IMR-90 (cell line): ENCODE results near the gene KCNQ5. TPM values are rescaled to one million over a fixed set of nuclear protein-coding genes. Genes with fewer than 3 reads are reported as not detected.
A peak's percentile ranks its signal among the peaks of the same experiment; 100 is the strongest.

Experiments
- ATAC-seq: fragments of 200-7000 bp; cut with Tn5 transposase; 2 replicates; pipeline ENCODE4 v1.9.1; 2020; ENCODE audit warnings: low read depth, mild to moderate bottlenecking, moderate library complexity
- BruUV-seq: library from RNA; stranded (reverse); fragments of 400-500 nt; replicated peaks from 2 replicates; lab custom pipeline; 2021; lab: Mats Ljungman, UMichigan
- CTCF ChIA-PET: fragments of 300-600 bp; formaldehyde crosslinking; extraction: SDS; loops from one replicate; lab custom pipeline; 2021; ENCODE audit warnings: antibody characterized with exemption; lab: Yijun Ruan, JAX
- POLR2A ChIA-PET: fragments of 300-600 bp; sonication (Branson Sonifier 250); formaldehyde crosslinking; loops from one replicate; lab custom pipeline; 2022; ENCODE audit warnings: antibody characterized with exemption; ENCODE audit not compliant: unreplicated experiment; lab: Charles Lee
- DNase-seq: peaks from one replicate; pipeline ENCODE4 v3.0.0; 2013
- H2AFZ ChIP-seq: replicated peaks from 2 replicates; pipeline ENCODE3; 2013; ENCODE audit warnings: low read length, mild to moderate bottlenecking; ENCODE audit not compliant: poor library complexity
- H2AK5ac ChIP-seq: 2 replicates; pipeline ENCODE4 v1.6.1; 2013; ENCODE audit warnings: low read depth, low read length, inconsistent platforms
- H2AK9ac ChIP-seq: replicated peaks from 2 replicates; pipeline ENCODE3; 2013; ENCODE audit warnings: mild to moderate bottlenecking, low read depth, low read length, moderate library complexity; ENCODE audit not compliant: poor library complexity
- H2BK120ac ChIP-seq: 2 replicates; pipeline ENCODE4 v1.6.1; 2013; ENCODE audit warnings: low read depth, low read length, inconsistent platforms
- H2BK15ac ChIP-seq: 3 replicates; pipeline ENCODE4 v1.6.1; 2013; ENCODE audit warnings: low read depth, low read length, inconsistent platforms
- H2BK20ac ChIP-seq: 2 replicates; pipeline ENCODE4 v1.6.1; 2013; ENCODE audit warnings: low read depth, mild to moderate bottlenecking, inconsistent platforms, low read length, moderate library complexity
- H2BK5ac ChIP-seq: 2 replicates; pipeline ENCODE4 v1.6.1; 2013; ENCODE audit warnings: mild to moderate bottlenecking, low read depth, low read length, inconsistent platforms; ENCODE audit not compliant: poor library complexity, severe bottlenecking
- H3K14ac ChIP-seq: replicated peaks from 2 replicates; pipeline ENCODE4 v1.6.1; 2013; ENCODE audit warnings: low read depth, low read length, inconsistent platforms
- H3K18ac ChIP-seq: 2 replicates; pipeline ENCODE4 v1.6.1; 2013; ENCODE audit warnings: low read depth, low read length, control low read depth
- H3K23ac ChIP-seq: 2 replicates; pipeline ENCODE4 v1.6.1; 2013; ENCODE audit warnings: low read depth, low read length, inconsistent platforms
- H3K27ac ChIP-seq: 2 replicates; pipeline ENCODE4 v1.5.1; 2013; ENCODE audit warnings: mild to moderate bottlenecking, control low read depth, low read length; ENCODE audit not compliant: insufficient read depth
- H3K27me3 ChIP-seq: 2 replicates; pipeline ENCODE4 v1.6.1; 2013; ENCODE audit warnings: low read length; ENCODE audit not compliant: control insufficient read depth, insufficient read depth
- H3K36me3 ChIP-seq: 2 replicates; pipeline ENCODE4 v1.6.1; 2013; ENCODE audit warnings: low read length, mixed read lengths; ENCODE audit not compliant: control insufficient read depth, insufficient read depth
- H3K4ac ChIP-seq: 2 replicates; pipeline ENCODE4 v1.6.1; 2013; ENCODE audit warnings: low read depth, low read length, inconsistent platforms
- H3K4me1 ChIP-seq: 2 replicates; pipeline ENCODE4 v1.6.1; 2013; ENCODE audit warnings: low read length, mixed read lengths; ENCODE audit not compliant: control insufficient read depth, insufficient read depth
- H3K4me2 ChIP-seq: 2 replicates; pipeline ENCODE4 v1.6.1; 2013; ENCODE audit warnings: low read depth, mild to moderate bottlenecking, control low read depth, low read length, moderate library complexity
- H3K4me3 ChIP-seq: 2 replicates; pipeline ENCODE4 v1.5.1; 2013; ENCODE audit warnings: low read depth, mild to moderate bottlenecking, control low read depth, low read length, moderate library complexity; ENCODE audit not compliant: insufficient read depth
- H3K56ac ChIP-seq: 2 replicates; pipeline ENCODE4 v1.6.1; 2013; ENCODE audit warnings: low read length, inconsistent platforms; ENCODE audit not compliant: insufficient read depth; ENCODE audit errors: extremely low read depth
- H3K79me1 ChIP-seq, 2 experiments: 2 replicates each; pipeline ENCODE4 v1.6.1; 2013; ENCODE audit warnings: low read length in 2 of 2, inconsistent platforms in 1 of 2, low read depth in 1 of 2
- H3K9ac ChIP-seq: 2 replicates; pipeline ENCODE4 v1.6.1; 2013; ENCODE audit warnings: low read depth, low read length, control low read depth
- H3K9me1 ChIP-seq: 2 replicates; pipeline ENCODE4 v1.6.1; 2013; ENCODE audit warnings: low read length, inconsistent platforms; ENCODE audit not compliant: insufficient read depth
- H3K9me3 ChIP-seq: 2 replicates; pipeline ENCODE4 v1.6.1; 2013; ENCODE audit warnings: low read length; ENCODE audit not compliant: control insufficient read depth, insufficient read depth
- H4K20me1 ChIP-seq: 2 replicates; pipeline ENCODE4 v1.6.1; 2013; ENCODE audit warnings: low read length, inconsistent platforms; ENCODE audit not compliant: insufficient read depth
- H4K5ac ChIP-seq: 2 replicates; pipeline ENCODE4 v1.6.1; 2013; ENCODE audit warnings: mild to moderate bottlenecking, low read depth, low read length, control low read depth
- H4K8ac ChIP-seq, 2 experiments: 2 replicates each; pipeline ENCODE4 v1.6.1; 2013; ENCODE audit warnings: low read depth in 2 of 2, low read length in 2 of 2, control low read depth in 1 of 2, inconsistent platforms in 1 of 2
- H4K91ac ChIP-seq: 2 replicates; pipeline ENCODE4 v1.6.1; 2013; ENCODE audit warnings: low read depth, low read length, inconsistent platforms; ENCODE audit not compliant: insufficient read depth
- CHD1 ChIP-seq: IDR thresholded peaks from 2 replicates; pipeline ENCODE4 v1.6.1; 2012; ENCODE audit warnings: low read depth, low read length, improper control_type of control experiment
- NFE2L2 ChIP-seq: fragments of 150-350 bp; IDR thresholded peaks from 2 replicates; pipeline ENCODE4 v1.6.1; 2016; ENCODE audit warnings: low read depth, mild to moderate bottlenecking, low read length
- WGBS, 2 experiments: methylation state at CpG; one replicate each; pipeline versions ENCODE4 v1.1.5 to v1.1.7; 2013; ENCODE audit warnings: missing lambda C conversion rate in 2 of 2; ENCODE audit not compliant: insufficient read length in 1 of 2; ENCODE audit errors: extremely low coverage in 2 of 2; 5-methylcytosine and 5-hydroxymethylcytosine counted together
- dilution Hi-C: fragments of 300-500 bp; cut with HindIII; formaldehyde crosslinking; loops from one replicate; pipeline ENCODE4 v1.14.3; 2018; ENCODE audit warnings: low sequenced_read_pairs; ENCODE audit not compliant: unreplicated experiment
- in situ Hi-C: fragments of 300-500 bp; cut with MboI; formaldehyde crosslinking; loops from 3 replicates; pipeline ENCODE4 v1.14.3; 2019; ENCODE audit warnings: low sequenced_read_pairs, inconsistent platforms, mixed read lengths
- intact Hi-C: fragments of 100-400 bp; cut with micrococcal nuclease; formaldehyde crosslinking; loops from 2 replicates; pipeline ENCODE4 v1.10.0; 2022
- polyA plus RNA-seq, 3 experiments: library from polyadenylated mRNA; depleted of rRNA; stranded (reverse); fragments of >200 nt; gene quantifications; 2 replicates each; pipeline ENCODE4 v1.2.3, GENCODE V29; 2012; ENCODE audit warnings: low replicate concordance in 1 of 3
- total RNA-seq: library from RNA; depleted of rRNA; stranded (reverse); fragments of >200 nt; gene quantifications from 2 replicates; pipeline ENCODE4 v1.2.3, GENCODE V29; 2012
- TF ChIP-seq, protein P1 (sequence below): fragments of 150-350 bp; IDR thresholded peaks from 2 replicates; pipeline ENCODE4 v1.6.1; 2017; ENCODE audit warnings: mild to moderate bottlenecking, antibody characterized with exemption, low read length, low read depth

The KCNQ5 gene
- total and polyA plus RNA-seq, 2 of the 4 experiments (the other 2 are of a cell fraction), result 0.75 to 1.3 TPM

DNA sequence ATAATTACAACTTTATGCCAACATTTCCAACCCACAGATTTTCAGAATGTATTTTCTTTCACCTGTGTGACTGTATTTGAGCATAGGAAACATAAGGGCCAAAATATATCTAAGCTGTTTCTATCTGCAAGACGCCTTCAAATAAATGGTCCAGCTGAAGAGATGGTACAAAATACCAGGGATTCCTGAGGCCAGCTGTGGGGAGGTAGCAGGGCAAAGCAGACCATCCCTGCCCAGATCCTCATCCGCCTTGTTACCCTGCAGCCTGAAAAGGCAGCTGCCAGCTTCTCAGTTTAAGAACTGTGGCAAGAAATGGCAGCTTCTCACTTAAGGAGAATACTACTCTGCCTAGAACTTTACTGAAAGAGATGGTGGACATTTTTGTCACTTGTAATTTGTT lies 460.1 kb downstream of the KCNQ5 start:
- Histone ChIP-seq H2BK20ac (peak overlapping the region; percentile 44; the same call in 1 of the 2 replicates), H3K56ac (no peak overlapping the region), H3K27ac (no peak overlapping the region), H4K20me1 (no peaks in the 10 kb centered on the region), H3K14ac (no peak overlapping the region), H3K4ac (no peak overlapping the region), H2BK120ac (no peak overlapping the region), H4K8ac (no peak overlapping the region; a peak in 1 of 4 replicates), H2AK9ac (no peak overlapping the region), H3K4me2 (no peak overlapping the region), H2BK5ac (no peak overlapping the region), H3K18ac (no peak overlapping the region), H3K9me3 (no peaks in the 10 kb centered on the region), H3K23ac (no peak overlapping the region), H3K27me3 (no peaks in the 10 kb centered on the region), H4K91ac (no peak overlapping the region), H2AK5ac (peak overlapping the region; percentile 52; the same call in 1 of the 2 replicates), H2BK15ac (no peak overlapping the region), H3K4me3 (no peak overlapping the region), H3K9me1 (no peaks in the 10 kb centered on the region), H3K4me1 (peaks cover 6% of the 10 kb centered on the region; the same call in 1 of the 2 replicates), H3K9ac (no peak overlapping the region), H3K36me3 (no peaks in the 10 kb centered on the region), H2AFZ (no peak overlapping the region), H3K79me1 (no peaks in the 10 kb centered on the region), H4K5ac (no peak overlapping the region)
- ATAC-seq (no peak), DNase-seq (no peak)
- ChIA-PET CTCF (interaction anchor here (1.8 kb wide), 1 partner anchor 465 kb away, joined by 5 read pairs; no protein-coding TSS in a partner anchor), POLR2A (no interaction called here)
- no TSS peak for BruUV-seq
- in situ Hi-C loops, result no loop called here
- dilution Hi-C loops, result no loop called here
- WGBS, 2 experiments, result no CpG with 5 or more reads among the region's 2 CpGs
- TF ChIP-seq NFE2L2 (no peak), CHD1 (no peak)
- TF ChIP-seq, protein P1, sequence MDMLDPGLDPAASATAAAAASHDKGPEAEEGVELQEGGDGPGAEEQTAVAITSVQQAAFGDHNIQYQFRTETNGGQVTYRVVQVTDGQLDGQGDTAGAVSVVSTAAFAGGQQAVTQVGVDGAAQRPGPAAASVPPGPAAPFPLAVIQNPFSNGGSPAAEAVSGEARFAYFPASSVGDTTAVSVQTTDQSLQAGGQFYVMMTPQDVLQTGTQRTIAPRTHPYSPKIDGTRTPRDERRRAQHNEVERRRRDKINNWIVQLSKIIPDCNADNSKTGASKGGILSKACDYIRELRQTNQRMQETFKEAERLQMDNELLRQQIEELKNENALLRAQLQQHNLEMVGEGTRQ, result no peak
- intact Hi-C loops, result no loop called here
